Upper lobe of left lung (tissue), 6 donors: ENCODE data around the gene NEFH. TPM values are rescaled to one million over a fixed set of nuclear protein-coding genes. Genes with fewer than 3 reads are reported as not detected.

ENCODE experiments used
- ATAC-seq, 2 donors: fragments of 200-7000 bp; cut with Tn5 transposase; one replicate each; pipeline ENCODE4 v1.9.1; 2022; ENCODE audit warnings: mild to moderate bottlenecking in 2 of 2, moderate library complexity in 2 of 2; ENCODE audit not compliant: low FRiP score in 2 of 2
- DNase-seq, 2 donors: peaks; one replicate each; pipeline ENCODE4 v3.0.0-alpha.2; 2019 to 2020
- H3K27ac ChIP-seq, 4 donors: fragments of 200-600 bp; sonication (generic); one replicate each; pipeline ENCODE4 v1.5.1; 2016 to 2019
- H3K27me3 ChIP-seq, 4 donors: fragments of 200-600 bp; sonication (generic); one replicate each; pipeline ENCODE4 v1.5.1; 2017 to 2019
- H3K36me3 ChIP-seq, 4 donors: fragments of 200-600 bp; sonication (generic); one replicate each; pipeline ENCODE4 v1.5.1; 2016 to 2019
- H3K4me1 ChIP-seq, 4 donors: fragments of 200-600 bp; sonication (generic); one replicate each; pipeline ENCODE4 v1.5.1; 2018 to 2019
- H3K4me3 ChIP-seq, 4 donors: fragments of 200-600 bp; sonication (generic); one replicate each; pipeline ENCODE4 v1.5.1; 2017 to 2019; ENCODE audit warnings: mild to moderate bottlenecking in 2 of 4, moderate library complexity in 1 of 4
- H3K9me3 ChIP-seq, 4 donors: fragments of 200-600 bp; sonication (generic); one replicate each; pipeline ENCODE4 v1.5.1; 2018 to 2019
- CTCF ChIP-seq, 6 experiments: fragments of 450-650 bp in 4 of 6; fragments of 200-600 bp in 2 of 6; sonication (generic) in 2 of 6; IDR thresholded peaks; one replicate each; pipeline ENCODE4 v1.5.1; 2016 to 2019; ENCODE audit warnings: antibody characterized with exemption in 6 of 6
- EP300 ChIP-seq, 4 donors: sonication (generic); formaldehyde crosslinking; IDR thresholded peaks; one replicate each; pipeline ENCODE4 v1.5.1; 2017; ENCODE audit warnings: antibody characterized with exemption in 4 of 4, control low read depth in 2 of 4
- POLR2A ChIP-seq, 4 donors: fragments of 450-650 bp; IDR thresholded peaks; one replicate each; pipeline ENCODE4 v1.5.1; 2016 to 2017; ENCODE audit warnings: antibody characterized with exemption in 4 of 4, mild to moderate bottlenecking in 2 of 4
- POLR2AphosphoS5 ChIP-seq, 2 donors: sonication (generic); formaldehyde crosslinking; IDR thresholded peaks; one replicate each; pipeline ENCODE4 v1.5.1; 2017; ENCODE audit warnings: antibody characterized with exemption in 2 of 2
- WGBS, 2 donors: methylation state at CpG; one replicate each; pipeline ENCODE4 v1.1.5; 2017 to 2018; 5-methylcytosine and 5-hydroxymethylcytosine counted together
- total RNA-seq, 6 donors: library from RNA; depleted of rRNA in 4 of 6; stranded (reverse); fragments of >200 nt in 4 of 6; gene quantifications; one replicate each; pipeline versions ENCODE4 v1.1.0 to v1.2.1, GENCODE V29; 2016 to 2021
- donor health status: DM: no; HTN: no; CAD: no; lungs with moderate emphysema.
- donor health status: DM: no; HTN: yes; CAD: no; lungs with severe emphysema.

NEFH gene
- total RNA-seq, 6 donors from 2014 or later: 0.26 to 0.94 (median 0.46) TPM; not detected in 3

- Histone ChIP-seq H3K4me3 (no peak overlapping the region), H3K9me3 (no peaks in the 10 kb centered on the region), H3K27ac (no peak overlapping the region), H3K27me3 (no peaks in the 10 kb centered on the region), H3K4me1 (no peaks in the 10 kb centered on the region), H3K36me3 (peaks cover 21 to 93% (median 69%) of the 10 kb centered on the region in 4 donors)
- DNase-seq (no peak), ATAC-seq (no peak)
- WGBS, 2 donors: 90 to 96% methylated on average over 1 of the region's 1 CpG
- TF ChIP-seq CTCF (IDR thresholded peaks at IDR 0.05) (no peak), POLR2AphosphoS5 (IDR thresholded peaks at IDR 0.05) (no peak), POLR2A (IDR thresholded peaks at IDR 0.05) (no peak), EP300 (IDR thresholded peaks at IDR 0.05) (no peak)
Measured at GRCh38 chr22:29509815-29510214, 29.8 kb downstream of the NEFH start.

GRCh38 chr22:29510542-29510941, 30.5 kb downstream of the NEFH start:
- Histone ChIP-seq H3K4me3 (no peak overlapping the region), H3K4me1 (no peaks in the 10 kb centered on the region), H3K36me3 (peaks cover 21 to 98% (median 76%) of the 10 kb centered on the region in 4 donors), H3K27ac (no peak overlapping the region), H3K27me3 (no peaks in the 10 kb centered on the region), H3K9me3 (no peaks in the 10 kb centered on the region)
- ATAC-seq (no peak), DNase-seq (no peak)
- TF ChIP-seq EP300 (IDR thresholded peaks at IDR 0.05) (no peak), CTCF (IDR thresholded peaks at IDR 0.05) (no peak), POLR2AphosphoS5 (IDR thresholded peaks at IDR 0.05) (no peak), POLR2A (IDR thresholded peaks at IDR 0.05) (no peak)
- 79 to 94% methylated on average over 2 of the region's 2 CpGs for WGBS, 2 donors

- 94 to 97% methylated on average over 5 to 8 of the region's 8 CpGs for WGBS, 2 donors
- Histone ChIP-seq H3K27ac (no peak overlapping the region), H3K9me3 (no peaks in the 10 kb centered on the region), H3K36me3 (peaks cover 29 to 99% (median 81%) of the 10 kb centered on the region in 4 donors), H3K27me3 (no peaks in the 10 kb centered on the region), H3K4me1 (no peaks in the 10 kb centered on the region), H3K4me3 (no peak overlapping the region)
- DNase-seq (no peak), ATAC-seq (no peak)
- no peak for TF ChIP-seq CTCF (IDR thresholded peaks at IDR 0.05)
- no peak for TF ChIP-seq EP300 (IDR thresholded peaks at IDR 0.05)
- TF ChIP-seq POLR2A (IDR thresholded peaks at IDR 0.05): no peak
- no peak for TF ChIP-seq POLR2AphosphoS5 (IDR thresholded peaks at IDR 0.05)
Measured at GRCh38 chr22:29511126-29511862, 31.3 kb downstream of the NEFH start.

- ATAC-seq: no peak
Measured at GRCh38 chr22:29512031-29512430, 32.0 kb downstream of the NEFH start.

More at GRCh38 chr22:29512031-29512430, 32.0 kb downstream of the NEFH start:
- TF ChIP-seq CTCF (IDR thresholded peaks at IDR 0.05) (no peak), EP300 (IDR thresholded peaks at IDR 0.05) (no peak), POLR2A (IDR thresholded peaks at IDR 0.05) (no peak), POLR2AphosphoS5 (IDR thresholded peaks at IDR 0.05) (no peak)
- DNase-seq: no peak
- WGBS, 2 donors: 83 to 92% methylated on average over 4 of the region's 4 CpGs
- peaks cover 34 to 99% (median 83%) of the 10 kb centered on the region in 4 donors for H3K36me3 ChIP-seq
- no peaks in the 10 kb centered on the region for H3K4me1 ChIP-seq
- no peaks in the 10 kb centered on the region for H3K27me3 ChIP-seq
- no peak overlapping the region for H3K4me3 ChIP-seq
- no peaks in the 10 kb centered on the region for H3K9me3 ChIP-seq
- no peak overlapping the region for H3K27ac ChIP-seq
